Cardiac atrium fibroblast (primary cell): ENCODE results near the gene ZNF561. TPM values are rescaled to one million over a fixed set of nuclear protein-coding genes. Genes with fewer than 3 reads are reported as not detected.

ENCODE experiments used
- total RNA-seq: library from RNA; depleted of rRNA; stranded (reverse); fragments of >200 nt; gene quantifications from 2 replicates; pipeline ENCODE4 v1.2.3, GENCODE V29; 2015

Gene ZNF561
- total RNA-seq = 19.3 and 20.6 TPM in 2 replicates

GRCh38 chr19:9621156-9622037 is at the start of gene ZNF561:
ZNF561 (minus strand) TSS chr19:9621232; CDS start chr19:9619456, 1,776 bp downstream.

GRCh38 chr19:9584073-9584833 is 36.8 kb downstream of the ZNF561 start, which contains the start of gene ZNF121:
ZNF121 (minus strand) TSS chr19:9584504; CDS start chr19:9568097, 16,407 bp downstream.

Other genes starting within 250 kb of the ZNF561 start
- 7.6 and 10.0 TPM in 2 replicates for gene ZNF266, start 185.7 kb downstream of the ZNF561 start, total RNA-seq
- gene ZNF560, start 122.6 kb downstream of the ZNF561 start, total RNA-seq = under 0.01 and 2.8 TPM in 2 replicates
- 7.4 and 14.4 TPM in 2 replicates for gene ZNF426, start 82.6 kb downstream of the ZNF561 start, total RNA-seq
- 17.7 and 27.9 TPM in 2 replicates for gene ZNF121, start 36.7 kb downstream of the ZNF561 start, total RNA-seq
- 25.3 and 29.2 TPM in 2 replicates for gene ZNF562, start 53.9 kb upstream of the ZNF561 start, total RNA-seq
- 2.3 and 8.3 TPM in 2 replicates for gene ZNF846, start 147.5 kb upstream of the ZNF561 start, total RNA-seq
- 31.8 and 33.0 TPM in 2 replicates for gene FBXL12, start 197.8 kb upstream of the ZNF561 start, total RNA-seq
- 563 and 930 TPM in 2 replicates for gene UBL5, start 206.7 kb upstream of the ZNF561 start, total RNA-seq
- gene PIN1, start 214.1 kb upstream of the ZNF561 start, total RNA-seq = 88.3 and 124 TPM in 2 replicates